Esophagus squamous epithelium (tissue), 5 donors: ENCODE measurements around the gene CD44. TPM values are rescaled to one million over a fixed set of nuclear protein-coding genes. Genes with fewer than 3 reads are reported as not detected.

Experiments used
- DNase-seq: peaks from one replicate; lab custom pipeline; 2025; lab: John Stamatoyannopoulos, UW
- H3K27ac ChIP-seq, 4 donors: fragments of 200-600 bp; sonication (generic); one replicate each; pipeline ENCODE4 v1.5.1; 2016 to 2019; ENCODE audit warnings: mild to moderate bottlenecking in 1 of 4
- H3K27me3 ChIP-seq, 4 donors: fragments of 200-600 bp; sonication (generic); 1 replicate in 3 of 4; 2 replicates in 1 of 4; pipeline versions ENCODE4 v1.5.1 to v1.6.0; 2017 to 2021; ENCODE audit warnings: antibody characterized with exemption in 1 of 4
- H3K36me3 ChIP-seq, 3 donors: fragments of 200-600 bp; sonication (generic); one replicate each; pipeline ENCODE4 v1.5.1; 2016 to 2019
- H3K4me1 ChIP-seq, 3 donors: fragments of 200-600 bp; sonication (generic); one replicate each; pipeline ENCODE4 v1.5.1; 2017 to 2019
- H3K4me3 ChIP-seq, 4 donors: fragments of 200-600 bp; sonication (generic); 1 replicate in 3 of 4; 2 replicates in 1 of 4; pipeline ENCODE4 v1.5.1; 2016 to 2019; ENCODE audit warnings: mild to moderate bottlenecking in 2 of 4, moderate library complexity in 1 of 4
- H3K9me3 ChIP-seq, 3 donors: fragments of 200-600 bp; sonication (generic); one replicate each; pipeline ENCODE4 v1.5.1; 2016 to 2019
- CTCF ChIP-seq, 6 experiments: fragments of 450-650 bp in 4 of 6; fragments of 200-600 bp in 2 of 6; sonication (generic) in 2 of 6; IDR thresholded peaks; one replicate each; pipeline ENCODE4 v1.5.1; 2016 to 2019; ENCODE audit warnings: antibody characterized with exemption in 6 of 6, mild to moderate bottlenecking in 4 of 6, moderate library complexity in 4 of 6
- POLR2A ChIP-seq, 4 donors: fragments of 450-650 bp; IDR thresholded peaks; one replicate each; pipeline ENCODE4 v1.6.1; 2017; ENCODE audit warnings: antibody characterized with exemption in 4 of 4, mild to moderate bottlenecking in 4 of 4, moderate library complexity in 3 of 4
- whole genome bisulfite sequencing, 2 donors: methylation state at CpG; one replicate each; pipeline ENCODE4 v1.1.5; 2018; 5-methylcytosine and 5-hydroxymethylcytosine counted together
- intact Hi-C: fragments of 100-400 bp; cut with DNase I; formaldehyde crosslinking; loops from one replicate; pipeline ENCODE4 v1.15.0; 2022
- total RNA-seq, 4 donors: library from RNA; depleted of rRNA; stranded (reverse); fragments of >200 nt; gene quantifications; one replicate each; pipeline ENCODE4 v1.1.0, GENCODE V29; 2016
- donor health status: DM: yes; HTN: yes; CAD: no.

CD44 gene
- total RNA-seq, 4 donors from 2014 or later, result 418 to 565 (median 463) TPM

- no peak overlapping the region for H3K27ac ChIP-seq
- DNase-seq, result no peak
- no peaks in the 10 kb centered on the region for H3K9me3 ChIP-seq
- 25 to 52% methylated on average over 2 of the region's 2 CpGs for WGBS, 2 donors
- no peaks in the 10 kb centered on the region for H3K36me3 ChIP-seq
- peaks cover 0 to 16% (median 0%) of the 10 kb centered on the region in 4 donors for H3K27me3 ChIP-seq
- H3K4me1 ChIP-seq, result peaks cover 0 to 43% (median 0%) of the 10 kb centered on the region in 3 donors
- TF ChIP-seq POLR2A (IDR thresholded peaks at IDR 0.05) (no peak), CTCF (IDR thresholded peaks at IDR 0.05) (no peak)
- no peak overlapping the region for H3K4me3 ChIP-seq
- intact Hi-C loops, result no loop called here
These were observed 118.3 kb downstream of the CD44 start for GRCh38 chr11:35257281-35257680.

- Histone ChIP-seq H3K4me1 (peaks cover 0 to 40% (median 0%) of the 10 kb centered on the region in 3 donors), H3K9me3 (no peaks in the 10 kb centered on the region), H3K36me3 (no peaks in the 10 kb centered on the region), H3K27me3 (peaks cover 0 to 16% (median 0%) of the 10 kb centered on the region in 4 donors), H3K27ac (no peak overlapping the region), H3K4me3 (no peak overlapping the region)
- 72 to 78% methylated on average over 2 of the region's 2 CpGs for WGBS, 2 donors
- DNase-seq, result no peak
- no peak for TF ChIP-seq CTCF (IDR thresholded peaks at IDR 0.05)
- no peak for TF ChIP-seq POLR2A (IDR thresholded peaks at IDR 0.05)
- intact Hi-C loops, result no loop called here
These were observed 120.6 kb downstream of the CD44 start for GRCh38 chr11:35259529-35259928.

GRCh38 chr11:35260342-35260985, 121.5 kb downstream of the CD44 start:
- Histone ChIP-seq H3K27me3 (peaks cover 0 to 16% (median 0%) of the 10 kb centered on the region in 4 donors), H3K4me3 (no peak overlapping the region), H3K9me3 (no peaks in the 10 kb centered on the region), H3K27ac (peak overlapping the region in 3 of 4 donors; percentile 1 to 50 (median 36)), H3K4me1 (peaks cover 0 to 40% (median 0%) of the 10 kb centered on the region in 3 donors), H3K36me3 (no peaks in the 10 kb centered on the region)
- TF ChIP-seq POLR2A (IDR thresholded peaks at IDR 0.05), result no peak
- no peak for TF ChIP-seq CTCF (IDR thresholded peaks at IDR 0.05)
- intact Hi-C loops, result no loop called here
- no peak for DNase-seq
- WGBS, 2 donors, result 19 to 23% methylated on average over 10 of the region's 10 CpGs

GRCh38 chr11:35261197-35261596, 122.2 kb downstream of the CD44 start:
- intact Hi-C loops, result no loop called here

More at GRCh38 chr11:35261197-35261596, 122.2 kb downstream of the CD44 start:
- H3K9me3 ChIP-seq, result no peaks in the 10 kb centered on the region
- H3K27ac ChIP-seq, result peak overlapping the region in 2 of 4 donors; percentile 36 to 50
- no peaks in the 10 kb centered on the region for H3K36me3 ChIP-seq
- TF ChIP-seq POLR2A (IDR thresholded peaks at IDR 0.05) (no peak), CTCF (IDR thresholded peaks at IDR 0.05) (peak in 1 of 6 experiments; percentile 27)
- no peak overlapping the region for H3K4me3 ChIP-seq
- peaks cover 0 to 42% (median 5%) of the 10 kb centered on the region in 3 donors for H3K4me1 ChIP-seq
- 42 to 44% methylated on average over 1 of the region's 1 CpG for WGBS, 2 donors
- no peak for DNase-seq
- H3K27me3 ChIP-seq, result peaks cover 0 to 16% (median 0%) of the 10 kb centered on the region in 4 donors
